ENCODE measurements around the gene LCE3A. TPM values are rescaled to one million over a fixed set of nuclear protein-coding genes. Genes with fewer than 3 reads are reported as not detected.
"Not testable (repeated sequence)": the region's sequence is repeated elsewhere in the genome, so short reads cannot be mapped to it uniquely, and the experiment has no call there.

LCE3A gene, protein sequence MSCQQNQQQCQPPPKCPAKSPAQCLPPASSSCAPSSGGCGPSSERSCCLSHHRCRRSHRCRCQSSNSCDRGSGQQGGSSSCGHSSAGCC
- not detected for total RNA-seq

DNA sequence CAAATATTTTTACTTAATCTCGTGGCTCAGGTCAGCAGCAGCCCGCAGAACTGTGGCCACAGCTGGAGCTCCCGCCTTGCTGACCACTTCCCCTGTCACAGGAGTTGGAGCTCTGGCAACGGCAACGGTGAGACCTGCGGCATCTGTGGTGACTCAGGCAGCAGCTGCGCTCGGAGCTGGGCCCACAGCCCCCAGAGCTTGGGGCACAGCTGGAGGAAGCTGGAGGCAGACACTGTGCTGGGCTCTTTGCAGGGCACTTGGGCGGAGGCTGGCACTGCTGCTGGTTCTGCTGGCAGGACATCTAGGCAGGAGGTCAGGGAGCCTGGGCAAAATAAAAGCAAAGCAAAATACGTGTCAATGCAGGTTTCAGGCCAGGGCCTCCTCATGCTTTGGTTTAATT is at the start of gene LCE3A:
Gene LCE3A, minus strand, starts transcription at position 301 of the 400 bp plus-strand sequence. Its CDS starts 0 bp downstream, at position 301.
- peak; percentile 26 for ATAC-seq
- intact Hi-C loops (cut with DNase I): no loop called here
- DNase-seq (ENCODE audit: low spot score): no peak

DNA sequence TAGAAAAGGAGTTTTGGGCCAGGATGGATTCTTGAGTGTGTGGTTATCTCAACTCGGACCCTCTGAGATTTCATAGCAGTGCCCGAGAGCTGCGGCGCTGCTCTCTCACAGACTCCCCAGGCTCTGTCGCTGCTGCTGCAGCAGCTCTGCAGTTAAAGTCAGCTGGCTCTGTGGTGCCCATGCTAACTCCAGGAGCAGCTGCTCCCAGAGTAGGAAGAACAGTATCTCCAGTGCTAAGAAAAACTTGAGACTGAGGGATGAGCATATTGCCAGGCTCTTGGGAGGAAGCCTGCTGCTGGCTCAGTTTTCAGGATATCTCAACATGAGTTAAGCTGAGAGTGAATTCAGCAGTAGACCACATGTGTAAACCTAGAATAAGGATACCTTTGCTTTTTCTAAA is 44.7 kb upstream of the LCE3A start:
- DNase-seq (ENCODE audit: low spot score): no peak
- no peak for ATAC-seq
- intact Hi-C loops (cut with DNase I): no loop called here

DNA sequence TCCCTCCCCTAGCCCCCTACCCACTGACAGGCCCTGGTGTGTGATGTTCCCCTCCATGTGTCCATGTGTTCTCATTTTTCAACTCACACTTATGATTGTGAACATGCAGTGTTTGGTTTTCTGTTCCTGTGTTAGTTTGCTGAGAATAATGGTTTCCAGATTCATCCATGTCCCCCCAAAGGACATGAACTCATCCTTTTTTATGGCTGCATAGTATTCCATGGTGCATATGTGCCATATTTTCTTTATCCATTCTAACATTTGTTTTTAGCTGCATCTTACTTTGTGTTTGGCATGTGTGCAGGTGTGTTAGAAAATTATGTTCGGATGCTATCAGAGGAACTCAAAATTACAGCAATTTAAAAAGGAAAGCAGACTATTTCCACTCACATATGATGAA is 43.3 kb upstream of the LCE3A start:
- ATAC-seq; DNase-seq (ENCODE audit: low spot score); intact Hi-C loops (cut with DNase I): not testable (repeated sequence)

DNA sequence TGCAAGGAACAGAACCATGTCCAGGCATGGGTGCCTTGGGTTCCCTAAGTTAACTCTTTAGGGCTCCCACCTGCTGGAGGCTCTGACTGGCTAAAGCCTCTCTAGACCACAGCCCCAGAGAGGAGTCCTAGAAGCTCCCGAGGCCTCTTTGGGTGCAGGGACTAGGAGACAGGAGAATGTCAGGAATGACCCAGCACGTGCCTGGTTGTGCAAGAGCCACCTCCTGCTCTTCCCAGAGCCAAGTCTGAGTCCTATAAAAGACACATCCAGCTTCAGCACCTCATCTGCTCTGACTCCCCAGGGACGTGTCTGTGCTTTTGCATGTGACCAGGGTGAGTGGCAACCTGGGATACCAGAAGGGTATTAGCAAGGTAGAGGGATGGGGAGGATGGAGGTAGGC is 40.2 kb upstream of the LCE3A start, which contains the start of gene LCE2D:
Gene LCE2D, plus strand, starts transcription at position 283 of the 400 bp plus-strand sequence. CDS start 726 bp downstream, outside the sequence.
- ATAC-seq (no peak), DNase-seq (ENCODE audit: low spot score) (no peak)

GRCh38 chr1:152658649-152659048 is 35.7 kb upstream of the LCE3A start:
- DNase-seq (ENCODE audit: low spot score): no peak
- intact Hi-C loops (cut with DNase I): no loop called here
- ATAC-seq: no peak

More for the DNA sequence above, 40.2 kb upstream of the LCE3A start, which contains the start of gene LCE2D:
- intact Hi-C loops (cut with DNase I): no loop called here

GRCh38 chr1:152657677-152658076 is 34.8 kb upstream of the LCE3A start:
- DNase-seq (ENCODE audit: low spot score): no peak
- no peak for ATAC-seq
- intact Hi-C loops (cut with DNase I): no loop called here

GRCh38 chr1:152656459-152656858 is 33.6 kb upstream of the LCE3A start:
- DNase-seq (ENCODE audit: low spot score) (no peak), ATAC-seq (no peak)
- intact Hi-C loops (cut with DNase I): no loop called here

DNA sequence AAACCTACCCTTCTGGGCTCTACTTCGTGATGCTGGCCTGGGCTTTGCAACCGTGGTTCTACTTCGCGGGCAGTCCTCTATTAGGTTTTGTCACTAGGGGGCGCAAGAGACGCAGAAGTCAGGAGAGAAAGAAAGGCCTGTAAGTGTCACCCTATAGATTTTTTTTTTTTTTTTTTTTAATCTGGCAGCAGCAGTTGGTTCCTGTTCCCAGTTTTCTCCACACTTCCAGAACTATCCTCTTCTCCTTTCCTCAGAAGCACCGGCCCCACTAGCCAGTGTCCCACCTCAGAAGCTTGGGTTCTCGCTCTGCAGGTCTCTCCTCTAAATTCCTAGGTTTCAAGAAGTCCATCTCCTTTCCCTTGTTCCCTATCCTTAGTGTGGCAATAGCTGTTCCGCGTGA is 31.2 kb upstream of the LCE3A start:
- DNase-seq (ENCODE audit: low spot score): no peak
- intact Hi-C loops (cut with DNase I): no loop called here

DNA sequence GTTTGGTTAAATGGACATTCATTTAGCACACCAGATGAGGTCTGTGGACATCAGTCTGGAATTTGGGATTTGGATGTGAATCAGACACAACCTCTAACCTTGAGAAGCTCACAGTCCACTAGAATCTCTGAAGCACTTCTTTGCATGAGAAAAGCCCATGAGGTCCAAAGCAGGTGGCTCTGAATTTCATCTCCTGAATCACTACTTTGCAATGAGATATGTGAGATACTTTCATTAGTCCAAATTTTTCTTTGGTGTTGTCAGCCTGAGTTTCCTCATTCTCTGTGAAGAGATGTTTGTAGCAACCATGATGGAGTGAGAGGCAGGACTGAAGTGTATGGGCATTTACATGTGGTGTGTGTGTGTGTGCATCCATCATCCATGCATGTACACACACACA is 23.8 kb upstream of the LCE3A start:
- no peak for DNase-seq (ENCODE audit: low spot score)
- no peak for ATAC-seq
- intact Hi-C loops (cut with DNase I): no loop called here

More for the DNA sequence above, 31.2 kb upstream of the LCE3A start:
- ATAC-seq: no peak

GRCh38 chr1:152645146-152645545 is 22.2 kb upstream of the LCE3A start:
- ATAC-seq (no peak), DNase-seq (ENCODE audit: low spot score) (no peak)
- intact Hi-C loops (cut with DNase I): no loop called here

- intact Hi-C loops (cut with DNase I): no loop called here
- no peak for DNase-seq (ENCODE audit: low spot score)
- ATAC-seq: no peak
Observed at GRCh38 chr1:152643945-152644344, 21.0 kb upstream of the LCE3A start.

- ATAC-seq (no peak), DNase-seq (ENCODE audit: low spot score) (no peak)
- intact Hi-C loops (cut with DNase I): no loop called here
Observed at GRCh38 chr1:152640351-152640750, 17.4 kb upstream of the LCE3A start.

DNA sequence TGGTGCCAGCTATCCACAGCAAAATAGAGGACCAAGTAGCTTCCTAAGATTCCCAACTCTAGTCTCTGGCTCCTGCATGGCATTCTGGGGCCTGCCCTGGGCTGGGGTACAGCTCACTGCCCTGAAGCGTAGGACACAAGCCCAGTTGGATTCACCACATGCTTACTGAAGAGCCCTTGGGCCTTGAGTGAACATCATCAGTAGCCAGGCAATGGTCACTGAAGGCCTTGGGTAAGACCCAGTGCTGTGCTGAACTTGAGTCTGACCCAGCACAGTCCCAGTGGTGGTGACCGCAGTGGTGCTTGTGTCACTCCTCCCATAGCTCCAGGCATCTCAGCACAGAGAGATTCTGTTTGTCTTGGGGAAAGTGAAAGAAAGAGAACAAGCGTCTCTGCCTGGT is 7.7 kb upstream of the LCE3A start:
- intact Hi-C loops (cut with DNase I): no loop called here
- DNase-seq (ENCODE audit: low spot score): no peak
- ATAC-seq: no peak

GRCh38 chr1:152626744-152627143 is 3.8 kb upstream of the LCE3A start:
- no peak for DNase-seq (ENCODE audit: low spot score)
- intact Hi-C loops (cut with DNase I): no loop called here
- no peak for ATAC-seq

- DNase-seq (ENCODE audit: low spot score): no peak
- peak; percentile 26 for ATAC-seq
- intact Hi-C loops (cut with DNase I): no loop called here
Observed at GRCh38 chr1:152623203-152623844, 421 bp upstream of the LCE3A start.

- ATAC-seq: no peak
- intact Hi-C loops (cut with DNase I): no loop called here
- DNase-seq (ENCODE audit: low spot score): no peak
Observed at GRCh38 chr1:152621993-152622392, 910 bp downstream of the LCE3A start.

DNA sequence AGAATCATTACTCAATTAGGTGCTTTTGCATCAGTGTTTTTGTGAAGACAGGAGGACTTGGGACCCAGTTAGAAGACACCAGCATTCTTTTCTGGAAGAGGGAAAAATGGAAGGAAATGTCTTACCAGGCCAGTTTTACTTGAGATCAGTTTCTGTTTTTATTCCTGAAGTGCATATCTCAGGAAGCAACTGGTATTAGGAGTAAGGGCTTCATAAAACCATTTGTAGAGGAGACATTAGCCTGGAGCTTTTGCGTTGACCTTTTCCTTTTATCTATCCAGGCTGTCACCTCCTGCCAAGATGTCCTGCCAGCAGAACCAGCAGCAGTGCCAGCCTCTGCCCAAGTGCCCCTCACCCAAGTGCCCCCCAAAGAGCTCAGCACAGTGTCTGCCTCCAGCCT is 9.4 kb downstream of the LCE3A start, which contains the start of gene LCE3B:
Gene LCE3B, plus strand, starts transcription at position 301 of the 400 bp plus-strand sequence. Its CDS starts 0 bp downstream, at position 301.
- DNase-seq (ENCODE audit: low spot score) (no peak), ATAC-seq (no peak)

GRCh38 chr1:152599934-152600333 is 23.0 kb downstream of the LCE3A start, which contains the start of gene LCE3C:
LCE3C (plus strand) TSS chr1:152600234; CDS start chr1:152600732, 498 bp downstream.
- DNase-seq (ENCODE audit: low spot score) (no peak), ATAC-seq (no peak)
- intact Hi-C loops (cut with DNase I): no loop called here

More for the DNA sequence above, 9.4 kb downstream of the LCE3A start, which contains the start of gene LCE3B:
- intact Hi-C loops (cut with DNase I): no loop called here

DNA sequence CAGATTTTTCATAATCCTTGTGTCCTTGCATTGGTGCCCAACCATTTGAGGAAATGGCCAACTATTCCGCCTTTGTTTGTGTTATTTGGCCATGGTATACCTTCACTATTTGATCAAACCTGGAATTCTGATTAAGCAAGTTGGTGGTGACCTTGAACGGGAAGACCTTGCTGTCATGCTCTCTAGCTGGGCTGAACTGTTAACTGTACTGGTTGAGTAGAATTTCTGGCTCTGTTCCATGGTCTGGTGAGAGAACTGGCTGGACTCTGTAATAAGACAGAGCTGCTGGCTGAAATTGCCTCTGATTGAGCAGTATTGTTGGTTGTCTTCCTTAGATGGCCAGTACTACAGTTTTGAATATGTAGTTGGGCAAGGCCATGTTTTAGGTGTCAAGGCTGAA is 25.9 kb downstream of the LCE3A start:
- no peak for DNase-seq (ENCODE audit: low spot score)
- intact Hi-C loops (cut with DNase I): no loop called here
- ATAC-seq: no peak

DNA sequence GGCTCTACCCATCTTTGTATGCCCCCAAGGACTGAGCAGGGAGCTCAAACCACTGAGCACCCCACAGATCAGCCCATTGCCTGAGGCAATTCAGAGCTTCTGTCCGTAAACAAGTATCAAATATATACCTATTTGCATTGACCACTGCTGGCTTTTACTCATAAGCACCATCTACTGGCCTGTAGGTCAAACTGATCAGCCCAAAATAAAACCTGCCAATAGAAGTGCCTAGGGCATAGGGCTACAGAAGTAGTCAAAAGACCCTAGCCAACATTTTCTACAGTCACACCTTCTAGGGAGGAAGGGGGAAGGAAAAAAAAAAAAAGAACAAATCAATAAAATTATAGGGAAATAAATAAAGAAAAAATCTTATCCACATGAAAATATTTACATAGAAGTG is 37.3 kb downstream of the LCE3A start:
- ATAC-seq (no peak), DNase-seq (ENCODE audit: low spot score) (no peak)
- intact Hi-C loops (cut with DNase I): no loop called here

- DNase-seq (ENCODE audit: low spot score): no peak
- ATAC-seq: no peak
- intact Hi-C loops (cut with DNase I): no loop called here
Observed at GRCh38 chr1:152582647-152583046, 40.3 kb downstream of the LCE3A start.
